ENCODE results near the gene GABBR2.

DNA sequence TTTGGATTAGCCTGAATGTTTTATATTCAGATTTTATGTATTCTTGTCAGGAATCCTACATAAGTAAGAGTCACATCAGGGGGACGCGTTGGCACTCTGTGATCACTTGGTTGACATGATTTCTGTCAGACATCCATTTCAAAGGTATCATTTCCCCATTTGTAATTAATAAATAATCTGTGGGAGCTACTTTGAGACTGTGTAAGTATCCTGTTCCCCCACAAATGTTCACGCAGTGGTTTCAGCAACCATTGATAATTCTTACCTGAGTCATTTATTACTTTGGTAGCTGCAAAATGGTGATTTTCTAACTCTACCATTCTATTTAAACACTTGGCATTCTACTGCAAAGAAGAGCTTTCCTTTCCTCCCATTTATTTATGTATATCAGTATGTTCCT lies 396.4 kb downstream of the GABBR2 start:
- TF ChIP-seq, protein P1, sequence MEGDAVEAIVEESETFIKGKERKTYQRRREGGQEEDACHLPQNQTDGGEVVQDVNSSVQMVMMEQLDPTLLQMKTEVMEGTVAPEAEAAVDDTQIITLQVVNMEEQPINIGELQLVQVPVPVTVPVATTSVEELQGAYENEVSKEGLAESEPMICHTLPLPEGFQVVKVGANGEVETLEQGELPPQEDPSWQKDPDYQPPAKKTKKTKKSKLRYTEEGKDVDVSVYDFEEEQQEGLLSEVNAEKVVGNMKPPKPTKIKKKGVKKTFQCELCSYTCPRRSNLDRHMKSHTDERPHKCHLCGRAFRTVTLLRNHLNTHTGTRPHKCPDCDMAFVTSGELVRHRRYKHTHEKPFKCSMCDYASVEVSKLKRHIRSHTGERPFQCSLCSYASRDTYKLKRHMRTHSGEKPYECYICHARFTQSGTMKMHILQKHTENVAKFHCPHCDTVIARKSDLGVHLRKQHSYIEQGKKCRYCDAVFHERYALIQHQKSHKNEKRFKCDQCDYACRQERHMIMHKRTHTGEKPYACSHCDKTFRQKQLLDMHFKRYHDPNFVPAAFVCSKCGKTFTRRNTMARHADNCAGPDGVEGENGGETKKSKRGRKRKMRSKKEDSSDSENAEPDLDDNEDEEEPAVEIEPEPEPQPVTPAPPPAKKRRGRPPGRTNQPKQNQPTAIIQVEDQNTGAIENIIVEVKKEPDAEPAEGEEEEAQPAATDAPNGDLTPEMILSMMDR (IDR thresholded peaks at IDR 0.05), result no peak
- no peak for TF ChIP-seq EZH2 (IDR thresholded peaks at IDR 0.05; ENCODE audit: borderline replicate concordance, insufficient read depth, low read depth, low read length, poor library complexity, severe bottlenecking)

All from B cell (primary cell).